ENCODE data around the gene BPGM.
A peak's percentile ranks its signal among the peaks of the same experiment; 100 is the strongest.
"Not testable (repeated sequence)": the region's sequence is repeated elsewhere in the genome, so short reads cannot be mapped to it uniquely, and the experiment has no call there.

BPGM gene

GRCh38 chr7:134632937-134633540 lies 13.6 kb upstream of the BPGM start:
- peak; percentile 11 for DNase-seq

GRCh38 chr7:134636008-134636449 lies 10.6 kb upstream of the BPGM start:
- no peak for DNase-seq

GRCh38 chr7:134637441-134637840 lies 9.2 kb upstream of the BPGM start:
- DNase-seq: no peak

- DNase-seq: no peak
These were observed 8.5 kb upstream of the BPGM start for GRCh38 chr7:134637934-134638719.

- DNase-seq: no peak
These were observed 7.6 kb upstream of the BPGM start for GRCh38 chr7:134639061-134639460.

- DNase-seq: no peak
These were observed 6.9 kb upstream of the BPGM start for GRCh38 chr7:134639683-134640279.

- no peak for DNase-seq
These were observed 5.6 kb upstream of the BPGM start for GRCh38 chr7:134640842-134641715.

GRCh38 chr7:134641981-134642380 lies 4.7 kb upstream of the BPGM start:
- DNase-seq: not testable (repeated sequence)

GRCh38 chr7:134643131-134643530 lies 3.5 kb upstream of the BPGM start:
- no peak for DNase-seq

GRCh38 chr7:134645478-134645877 lies 1.2 kb upstream of the BPGM start:
- no peak for DNase-seq

- no peak for DNase-seq
These were observed 718 bp upstream of the BPGM start for GRCh38 chr7:134645935-134646334.

- DNase-seq: no peak
These were observed 1.8 kb downstream of the BPGM start for GRCh38 chr7:134648456-134648855.

GRCh38 chr7:134649226-134649775 lies 2.6 kb downstream of the BPGM start:
- no peak for DNase-seq

GRCh38 chr7:134651991-134652390 lies 5.3 kb downstream of the BPGM start:
- no peak for DNase-seq

- DNase-seq: no peak
These were observed 7.6 kb downstream of the BPGM start for GRCh38 chr7:134654104-134654775.

- no peak for DNase-seq
These were observed 10.9 kb downstream of the BPGM start for GRCh38 chr7:134657526-134657925.

- DNase-seq: no peak
These were observed 13.7 kb downstream of the BPGM start for GRCh38 chr7:134660242-134660785.

- DNase-seq: no peak
These were observed 14.3 kb downstream of the BPGM start for GRCh38 chr7:134660961-134661376.

- DNase-seq: no peak
These were observed 15.7 kb downstream of the BPGM start for GRCh38 chr7:134662166-134662870.

GRCh38 chr7:134662871-134663205 lies 16.2 kb downstream of the BPGM start:
- no peak for DNase-seq

- not testable (repeated sequence) for DNase-seq
These were observed 18.4 kb downstream of the BPGM start for GRCh38 chr7:134665045-134665444.

All from CD4-positive, alpha-beta T cell treated with Interferon gamma for 1 hour (primary cell).